VCaP (cell line): ENCODE measurements around the gene SLC30A4.

ENCODE experiments used
- H3K27ac ChIP-seq: fragments of 450-650 bp; 2 replicates; pipeline ENCODE4 v1.5.1; 2017
- CTCF ChIP-seq: fragments of 450-650 bp; conservative IDR thresholded peaks from 2 replicates; pipeline ENCODE4 v1.5.1; 2017; ENCODE audit warnings: mild to moderate bottlenecking, moderate library complexity

SLC30A4 gene

GRCh38 chr15:45449916-45450867 lies 72.4 kb downstream of the SLC30A4 start:
- H3K27ac ChIP-seq = peak overlapping the region; percentile 77
- TF ChIP-seq CTCF = no peak

- no peak for TF ChIP-seq CTCF
- H3K27ac ChIP-seq = peak overlapping the region; percentile 77
Observed at GRCh38 chr15:45449395-45449794, 73.2 kb downstream of the SLC30A4 start.

GRCh38 chr15:45448066-45448915 lies 74.3 kb downstream of the SLC30A4 start:
- TF ChIP-seq CTCF = no peak
- H3K27ac ChIP-seq = peak overlapping the region; percentile 77

- no peak for TF ChIP-seq CTCF
- H3K27ac ChIP-seq = no peak overlapping the region
Observed at GRCh38 chr15:45443645-45444044, 78.9 kb downstream of the SLC30A4 start.

- no peak for TF ChIP-seq CTCF
- peak overlapping the region; percentile 63 for H3K27ac ChIP-seq
Observed at GRCh38 chr15:45442507-45443135, 79.9 kb downstream of the SLC30A4 start.

GRCh38 chr15:45441686-45442085 lies 80.9 kb downstream of the SLC30A4 start:
- peak overlapping the region; percentile 63 for H3K27ac ChIP-seq
- no peak for TF ChIP-seq CTCF

GRCh38 chr15:45441036-45441435 lies 81.5 kb downstream of the SLC30A4 start:
- TF ChIP-seq CTCF = no peak

More at GRCh38 chr15:45441036-45441435, 81.5 kb downstream of the SLC30A4 start:
- H3K27ac ChIP-seq = peak overlapping the region; percentile 63
